ENCODE data around the gene INSRR. TPM values are rescaled to one million over a fixed set of nuclear protein-coding genes. Genes with fewer than 3 reads are reported as not detected.
A peak's percentile ranks its signal among the peaks of the same experiment; 100 is the strongest.

The INSRR gene
- polyA plus RNA-seq, 2 of the 4 experiments (the other 2 are of a cell fraction) = not detected

DNA sequence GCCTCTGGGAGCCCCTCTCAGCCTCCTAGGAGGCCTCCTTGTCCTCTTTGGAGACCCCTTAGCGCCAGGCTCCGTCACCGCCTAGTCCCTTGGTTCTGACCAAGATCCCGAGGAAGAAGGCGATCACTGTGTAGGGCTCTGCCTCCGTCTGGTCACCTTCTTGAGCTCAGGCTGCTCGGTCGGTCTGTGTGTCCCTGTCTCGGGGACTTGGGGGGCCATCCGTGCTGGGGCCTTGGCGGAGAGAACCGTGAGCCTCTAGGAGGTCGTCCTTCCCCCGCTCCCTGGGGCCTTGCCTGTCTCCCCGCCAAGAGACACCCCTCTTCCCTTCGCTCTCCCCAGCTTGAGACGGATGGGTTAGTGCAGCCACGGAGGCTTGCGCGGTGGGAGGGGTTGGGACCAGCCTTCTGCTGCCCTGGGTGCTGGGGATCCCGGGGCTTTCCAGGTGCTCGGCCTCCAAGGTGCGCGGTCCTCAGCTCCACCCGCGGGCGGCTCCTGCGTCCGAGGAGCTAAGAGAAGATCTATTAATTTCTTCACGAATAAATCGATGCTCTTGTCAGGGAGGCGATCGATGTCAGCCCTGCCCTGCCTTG lies 701 bp upstream of the INSRR start:
- peaks cover 8% of the 10 kb centered on the region; the same call in 1 of the 3 replicates for H3K4me1 ChIP-seq
- DNase-seq (ENCODE audit: low read depth in 1 of 2, low spot score in 1 of 2) = peak in 1 of 2 experiments; percentile 24
- ATAC-seq = peak; percentile 19 to 63; a peak in 3 of 6 replicates
- 7% methylated on average over 22 of the region's 33 CpGs for WGBS (ENCODE audit: missing lambda C conversion rate)
- FAIRE-seq = no peak
- ChIA-PET CTCF (interaction anchor here (0.6 to 20.9 kb wide), 58 partner anchors 7 to 478 kb away, joined by 3 to 480 read pairs (median 6); partner anchors contain the start of genes HAPLN2, ISG20L2, LRRC71 and METTL25B), POLR2A (interaction anchor here (1.0 to 1.4 kb wide), 6 partner anchors 47 to 131 kb away, joined by 3 to 10 read pairs (median 4); partner anchors contain the start of genes ISG20L2, METTL25B, MRPL24 and PRCC)
- H3K27ac ChIP-seq = peak overlapping the region in 1 of 2 experiments; percentile 59; a peak in 2 of 6 replicates
- H3K4me2 ChIP-seq = peak overlapping the region; percentile 94
- no peak for TF ChIP-seq HEYL (CRISPR knock-in tag; IDR thresholded peaks at IDR 0.05)
- no peak for TF ChIP-seq ZC3H11A (IDR thresholded peaks at IDR 0.05)
- TF ChIP-seq, protein P1, sequence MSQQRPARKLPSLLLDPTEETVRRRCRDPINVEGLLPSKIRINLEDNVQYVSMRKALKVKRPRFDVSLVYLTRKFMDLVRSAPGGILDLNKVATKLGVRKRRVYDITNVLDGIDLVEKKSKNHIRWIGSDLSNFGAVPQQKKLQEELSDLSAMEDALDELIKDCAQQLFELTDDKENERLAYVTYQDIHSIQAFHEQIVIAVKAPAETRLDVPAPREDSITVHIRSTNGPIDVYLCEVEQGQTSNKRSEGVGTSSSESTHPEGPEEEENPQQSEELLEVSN (IDR thresholded peaks at IDR 0.05; ENCODE audit: borderline replicate concordance, low read depth) = no peak
- no peak for TF ChIP-seq ZSCAN20 (CRISPR knock-in tag; IDR thresholded peaks at IDR 0.05)
- no peak for TF ChIP-seq EP300 (IDR thresholded peaks at IDR 0.05)
- TF ChIP-seq CHD4 (IDR thresholded peaks at IDR 0.05; ENCODE audit: borderline replicate concordance) = no peak
- TF ChIP-seq CBX8 (IDR thresholded peaks at IDR 0.05) = no peak
- TF ChIP-seq ZNF302 (CRISPR knock-in tag; IDR thresholded peaks at IDR 0.05) = no peak
- TF ChIP-seq, protein P2, sequence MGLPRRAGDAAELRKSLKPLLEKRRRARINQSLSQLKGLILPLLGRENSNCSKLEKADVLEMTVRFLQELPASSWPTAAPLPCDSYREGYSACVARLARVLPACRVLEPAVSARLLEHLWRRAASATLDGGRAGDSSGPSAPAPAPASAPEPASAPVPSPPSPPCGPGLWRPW (IDR thresholded peaks at IDR 0.05) = no peak
- no peak for TF ChIP-seq RCOR1 (IDR thresholded peaks at IDR 0.05; ENCODE audit: low read depth, low read length)
- no peaks in the 10 kb centered on the region for H3K9me3 ChIP-seq
- H3K4me3 ChIP-seq = peak overlapping the region; percentile 46

DNA sequence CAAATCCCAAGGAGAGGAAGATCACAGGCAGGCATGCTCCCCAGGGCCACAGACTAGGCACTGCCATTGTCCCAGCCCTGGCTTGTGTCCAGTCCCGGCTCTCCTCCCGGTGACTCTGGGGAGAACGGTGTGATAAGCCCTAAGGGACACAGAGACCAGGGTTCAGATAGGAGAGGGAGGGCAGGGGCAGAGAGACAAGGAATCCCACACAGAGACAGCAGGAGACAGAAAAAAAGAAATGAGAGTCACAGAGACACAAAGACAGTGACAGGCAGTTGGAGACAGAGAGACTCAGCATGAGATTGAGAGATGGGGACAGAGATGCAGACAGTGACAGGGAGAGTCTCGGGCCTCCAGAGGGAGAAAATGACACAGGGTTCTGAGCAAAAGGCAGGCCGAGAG lies 361 bp downstream of the INSRR start:
- POLR2A ChIA-PET = no interaction called here

DNA sequence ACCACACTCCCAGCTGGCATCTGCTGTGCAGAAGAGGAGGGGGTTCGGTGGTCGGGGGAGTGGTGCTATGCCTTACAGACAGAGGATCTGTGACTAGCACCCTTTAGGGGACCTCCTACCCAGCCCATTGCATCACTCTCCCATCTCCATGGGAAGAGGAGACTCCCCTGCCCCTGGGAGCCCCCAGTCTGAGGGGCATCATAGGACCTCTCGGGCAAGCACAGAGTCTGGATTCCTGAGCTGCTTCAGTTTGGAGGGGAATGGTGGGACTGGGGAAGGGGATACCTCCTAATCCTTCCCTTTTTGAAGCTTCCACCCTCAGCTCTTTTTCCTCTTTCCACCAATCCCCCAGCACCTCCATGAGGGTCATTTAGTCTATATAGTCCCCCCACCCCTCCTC lies 1.4 kb downstream of the INSRR start:
- H3K4me1 ChIP-seq = peaks cover 11% of the 10 kb centered on the region; the same call in 2 of the 3 replicates
- no peak overlapping the region for H3K4me3 ChIP-seq
- CTCF ChIA-PET = interaction anchor here (0.8 to 20.9 kb wide), 15 partner anchors 10 to 230 kb away, joined by 3 to 480 read pairs (median 4); partner anchors contain the start of genes ISG20L2, METTL25B and PEAR1
- H3K9me3 ChIP-seq = no peaks in the 10 kb centered on the region
- H3K27ac ChIP-seq = no peak overlapping the region
- POLR2A ChIA-PET = interaction anchor here (1.0 kb wide), 1 partner anchor 129 kb away, joined by 3 read pairs; the partner anchor contains the start of genes ISG20L2 and METTL25B
- no peak overlapping the region for H3K4me2 ChIP-seq
- no peak for DNase-seq (ENCODE audit: low read depth in 1 of 2, low spot score in 1 of 2)
- no peak for ATAC-seq
- 45% methylated on average over 2 of the region's 3 CpGs for WGBS (ENCODE audit: missing lambda C conversion rate)
- TF ChIP-seq, protein P3, sequence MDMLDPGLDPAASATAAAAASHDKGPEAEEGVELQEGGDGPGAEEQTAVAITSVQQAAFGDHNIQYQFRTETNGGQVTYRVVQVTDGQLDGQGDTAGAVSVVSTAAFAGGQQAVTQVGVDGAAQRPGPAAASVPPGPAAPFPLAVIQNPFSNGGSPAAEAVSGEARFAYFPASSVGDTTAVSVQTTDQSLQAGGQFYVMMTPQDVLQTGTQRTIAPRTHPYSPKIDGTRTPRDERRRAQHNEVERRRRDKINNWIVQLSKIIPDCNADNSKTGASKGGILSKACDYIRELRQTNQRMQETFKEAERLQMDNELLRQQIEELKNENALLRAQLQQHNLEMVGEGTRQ (IDR thresholded peaks at IDR 0.05) = no peak
- TF ChIP-seq CBX8 (IDR thresholded peaks at IDR 0.05) = no peak
- no peak for TF ChIP-seq JUN (IDR thresholded peaks at IDR 0.05)
- TF ChIP-seq PHF8 (IDR thresholded peaks at IDR 0.05; ENCODE audit: borderline replicate concordance, low read depth) = no peak
- TF ChIP-seq, protein P4, sequence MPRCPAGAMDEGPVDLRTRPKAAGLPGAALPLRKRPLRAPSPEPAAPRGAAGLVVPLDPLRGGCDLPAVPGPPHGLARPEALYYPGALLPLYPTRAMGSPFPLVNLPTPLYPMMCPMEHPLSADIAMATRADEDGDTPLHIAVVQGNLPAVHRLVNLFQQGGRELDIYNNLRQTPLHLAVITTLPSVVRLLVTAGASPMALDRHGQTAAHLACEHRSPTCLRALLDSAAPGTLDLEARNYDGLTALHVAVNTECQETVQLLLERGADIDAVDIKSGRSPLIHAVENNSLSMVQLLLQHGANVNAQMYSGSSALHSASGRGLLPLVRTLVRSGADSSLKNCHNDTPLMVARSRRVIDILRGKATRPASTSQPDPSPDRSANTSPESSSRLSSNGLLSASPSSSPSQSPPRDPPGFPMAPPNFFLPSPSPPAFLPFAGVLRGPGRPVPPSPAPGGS (IDR thresholded peaks at IDR 0.05) = no peak
- no peak for TF ChIP-seq FOSB (CRISPR knock-in tag; IDR thresholded peaks at IDR 0.05)
- no peak for TF ChIP-seq HOXB5 (CRISPR knock-in tag; IDR thresholded peaks at IDR 0.05)
- TF ChIP-seq HDAC2 (IDR thresholded peaks at IDR 0.05) = no peak
- TF ChIP-seq HOXA7 (CRISPR knock-in tag; IDR thresholded peaks at IDR 0.05) = no peak
- no peak for TF ChIP-seq EP300 (IDR thresholded peaks at IDR 0.05)
- no peak for TF ChIP-seq RFX5 (IDR thresholded peaks at IDR 0.05)
- no peak for TF ChIP-seq ZSCAN20 (CRISPR knock-in tag; IDR thresholded peaks at IDR 0.05)
- TF ChIP-seq SMC3 (IDR thresholded peaks at IDR 0.05) = no peak
- TF ChIP-seq ESRRA (IDR thresholded peaks at IDR 0.05; ENCODE audit: borderline replicate concordance, low read length) = no peak
- TF ChIP-seq, protein P5, sequence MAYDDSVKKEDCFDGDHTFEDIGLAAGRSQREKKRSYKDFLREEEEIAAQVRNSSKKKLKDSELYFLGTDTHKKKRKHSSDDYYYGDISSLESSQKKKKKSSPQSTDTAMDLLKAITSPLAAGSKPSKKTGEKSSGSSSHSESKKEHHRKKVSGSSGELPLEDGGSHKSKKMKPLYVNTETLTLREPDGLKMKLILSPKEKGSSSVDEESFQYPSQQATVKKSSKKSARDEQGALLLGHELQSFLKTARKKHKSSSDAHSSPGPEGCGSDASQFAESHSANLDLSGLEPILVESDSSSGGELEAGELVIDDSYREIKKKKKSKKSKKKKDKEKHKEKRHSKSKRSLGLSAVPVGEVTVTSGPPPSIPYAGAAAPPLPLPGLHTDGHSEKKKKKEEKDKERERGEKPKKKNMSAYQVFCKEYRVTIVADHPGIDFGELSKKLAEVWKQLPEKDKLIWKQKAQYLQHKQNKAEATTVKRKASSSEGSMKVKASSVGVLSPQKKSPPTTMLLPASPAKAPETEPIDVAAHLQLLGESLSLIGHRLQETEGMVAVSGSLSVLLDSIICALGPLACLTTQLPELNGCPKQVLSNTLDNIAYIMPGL (CRISPR knock-in tag; IDR thresholded peaks at IDR 0.05; ENCODE audit: borderline replicate concordance) = no peak
- no peak for TF ChIP-seq FOXS1 (CRISPR knock-in tag; IDR thresholded peaks at IDR 0.05)
- no peak for TF ChIP-seq CEBPB (IDR thresholded peaks at IDR 0.05)
- no peak for TF ChIP-seq POLR2A (IDR thresholded peaks at IDR 0.05; ENCODE audit: low read length)
- TF ChIP-seq, protein P6, sequence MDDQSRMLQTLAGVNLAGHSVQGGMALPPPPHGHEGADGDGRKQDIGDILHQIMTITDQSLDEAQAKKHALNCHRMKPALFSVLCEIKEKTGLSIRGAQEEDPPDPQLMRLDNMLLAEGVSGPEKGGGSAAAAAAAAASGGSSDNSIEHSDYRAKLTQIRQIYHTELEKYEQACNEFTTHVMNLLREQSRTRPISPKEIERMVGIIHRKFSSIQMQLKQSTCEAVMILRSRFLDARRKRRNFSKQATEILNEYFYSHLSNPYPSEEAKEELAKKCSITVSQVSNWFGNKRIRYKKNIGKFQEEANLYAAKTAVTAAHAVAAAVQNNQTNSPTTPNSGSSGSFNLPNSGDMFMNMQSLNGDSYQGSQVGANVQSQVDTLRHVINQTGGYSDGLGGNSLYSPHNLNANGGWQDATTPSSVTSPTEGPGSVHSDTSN (IDR thresholded peaks at IDR 0.05) = no peak
- no peak for TF ChIP-seq CHD2 (IDR thresholded peaks at IDR 0.05; ENCODE audit: low read length, partially characterized antibody)
- FAIRE-seq = no peak

More for the DNA sequence above, 361 bp downstream of the INSRR start:
- Histone ChIP-seq H3K27ac (no peak overlapping the region), H3K4me1 (peaks cover 8% of the 10 kb centered on the region; the same call in 1 of the 3 replicates), H3K4me3 (no peak overlapping the region), H3K4me2 (no peak overlapping the region), H3K9me3 (no peaks in the 10 kb centered on the region)
- no peak for ATAC-seq
- CTCF ChIA-PET = interaction anchor here (0.9 to 20.9 kb wide), 22 partner anchors 10 to 180 kb away, joined by 3 to 480 read pairs (median 18); partner anchors contain the start of genes ISG20L2, LRRC71, METTL25B and PEAR1
- no peak for DNase-seq (ENCODE audit: low read depth in 1 of 2, low spot score in 1 of 2)
- FAIRE-seq = no peak
- 65% methylated on average over 5 of the region's 5 CpGs for WGBS (ENCODE audit: missing lambda C conversion rate)
- TF ChIP-seq TFCP2L1 (CRISPR knock-in tag; IDR thresholded peaks at IDR 0.05) (no peak), PHF8 (IDR thresholded peaks at IDR 0.05; ENCODE audit: borderline replicate concordance, low read depth) (no peak)

All from A549 (cell line).